Measurements from ENCODE around the gene EPN1.

EPN1 gene

DNA sequence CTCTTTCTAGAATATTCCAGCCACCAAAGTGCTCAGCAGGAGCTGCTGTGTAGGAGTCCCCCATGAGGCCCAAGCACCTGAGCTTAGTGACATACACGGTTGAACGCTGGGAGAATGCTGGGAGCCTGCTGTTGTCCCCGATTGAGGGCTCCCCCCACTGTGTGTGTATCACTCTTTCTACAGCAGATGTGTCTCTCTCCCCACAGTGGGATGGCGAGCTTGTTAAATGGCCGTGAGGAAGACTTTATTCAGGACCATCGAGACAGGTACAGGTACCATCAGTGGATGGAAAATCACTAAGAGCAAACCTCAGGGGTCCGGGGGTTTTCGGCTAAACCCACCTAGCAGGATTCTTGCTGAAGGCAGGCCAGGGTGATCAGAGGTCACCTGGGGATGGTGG is 22.7 kb downstream of the EPN1 start:
- no peak for TF ChIP-seq EP300 (IDR thresholded peaks at IDR 0.05; ENCODE audit: borderline replicate concordance)

- TF ChIP-seq TCF12 (IDR thresholded peaks at IDR 0.05; ENCODE audit: low read depth) (no peak), EP300 (IDR thresholded peaks at IDR 0.05; ENCODE audit: borderline replicate concordance) (no peak), TEAD4 (IDR thresholded peaks at IDR 0.05) (no peak), CREB1 (IDR thresholded peaks at IDR 0.05; ENCODE audit: low read depth) (no peak), TAF1 (IDR thresholded peaks at IDR 0.05; ENCODE audit: low read depth) (no peak), NFIC (IDR thresholded peaks at IDR 0.05) (no peak), REST (IDR thresholded peaks at IDR 0.05; ENCODE audit: low read depth) (no peak), ZBTB7A (IDR thresholded peaks at IDR 0.05; ENCODE audit: low read depth) (no peak), CEBPB (IDR thresholded peaks at IDR 0.05) (no peak), FOXM1 (IDR thresholded peaks at IDR 0.05; ENCODE audit: borderline replicate concordance, low read depth) (no peak), USF1 (IDR thresholded peaks at IDR 0.05) (no peak), RAD21 (IDR thresholded peaks at IDR 0.05; ENCODE audit: low read depth) (no peak), YY1 (IDR thresholded peaks at IDR 0.05; ENCODE audit: low read depth) (no peak), EGR1 (IDR thresholded peaks at IDR 0.05) (no peak)
- TF ChIP-seq, protein P1, sequence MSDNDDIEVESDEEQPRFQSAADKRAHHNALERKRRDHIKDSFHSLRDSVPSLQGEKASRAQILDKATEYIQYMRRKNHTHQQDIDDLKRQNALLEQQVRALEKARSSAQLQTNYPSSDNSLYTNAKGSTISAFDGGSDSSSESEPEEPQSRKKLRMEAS (IDR thresholded peaks at IDR 0.05): no peak
These were observed 23.2 kb downstream of the EPN1 start for GRCh38 chr19:55698256-55698655.

- TF ChIP-seq ZBTB7A (IDR thresholded peaks at IDR 0.05; ENCODE audit: low read depth): no peak
- no peak for TF ChIP-seq TEAD4 (IDR thresholded peaks at IDR 0.05)
- TF ChIP-seq CREB1 (IDR thresholded peaks at IDR 0.05; ENCODE audit: low read depth): no peak
- TF ChIP-seq TCF12 (IDR thresholded peaks at IDR 0.05; ENCODE audit: low read depth): no peak
- TF ChIP-seq NFIC (IDR thresholded peaks at IDR 0.05): no peak
- TF ChIP-seq FOXM1 (IDR thresholded peaks at IDR 0.05; ENCODE audit: borderline replicate concordance, low read depth): no peak
- TF ChIP-seq CEBPB (IDR thresholded peaks at IDR 0.05): no peak
- TF ChIP-seq EGR1 (IDR thresholded peaks at IDR 0.05): no peak
- TF ChIP-seq EP300 (IDR thresholded peaks at IDR 0.05; ENCODE audit: borderline replicate concordance): no peak
- TF ChIP-seq REST (IDR thresholded peaks at IDR 0.05; ENCODE audit: low read depth): no peak
- TF ChIP-seq, protein P1 (IDR thresholded peaks at IDR 0.05): no peak
- TF ChIP-seq RAD21 (IDR thresholded peaks at IDR 0.05; ENCODE audit: low read depth): no peak
These were observed 24.2 kb downstream of the EPN1 start for GRCh38 chr19:55699221-55699620.

- TF ChIP-seq FOXM1 (IDR thresholded peaks at IDR 0.05; ENCODE audit: borderline replicate concordance, low read depth): no peak
- no peak for TF ChIP-seq NFIC (IDR thresholded peaks at IDR 0.05)
- TF ChIP-seq, protein P1 (IDR thresholded peaks at IDR 0.05): no peak
- TF ChIP-seq RAD21 (IDR thresholded peaks at IDR 0.05; ENCODE audit: low read depth): no peak
- no peak for TF ChIP-seq TEAD4 (IDR thresholded peaks at IDR 0.05)
- TF ChIP-seq YY1 (IDR thresholded peaks at IDR 0.05; ENCODE audit: low read depth): no peak
- TF ChIP-seq TAF1 (IDR thresholded peaks at IDR 0.05; ENCODE audit: low read depth): no peak
- no peak for TF ChIP-seq EGR1 (IDR thresholded peaks at IDR 0.05)
- no peak for TF ChIP-seq REST (IDR thresholded peaks at IDR 0.05; ENCODE audit: low read depth)
- TF ChIP-seq CREB1 (IDR thresholded peaks at IDR 0.05; ENCODE audit: low read depth): no peak
- TF ChIP-seq ZBTB7A (IDR thresholded peaks at IDR 0.05; ENCODE audit: low read depth): no peak
- no peak for TF ChIP-seq USF1 (IDR thresholded peaks at IDR 0.05)
- no peak for TF ChIP-seq EP300 (IDR thresholded peaks at IDR 0.05; ENCODE audit: borderline replicate concordance)
- no peak for TF ChIP-seq TCF12 (IDR thresholded peaks at IDR 0.05; ENCODE audit: low read depth)
These were observed 25.8 kb downstream of the EPN1 start for GRCh38 chr19:55700813-55701212.

Data from Ishikawa (cell line).